Measurements from ENCODE around the gene GBP1. TPM values are rescaled to one million over a fixed set of nuclear protein-coding genes. Genes with fewer than 3 reads are reported as not detected.
"Not testable (repeated sequence)": the region's sequence is repeated elsewhere in the genome, so short reads cannot be mapped to it uniquely, and the experiment has no call there.

GBP1 gene
- total RNA-seq, 2 donors from 2014 or later = 4.3 to 5.7 TPM

GRCh38 chr1:89042491-89042890 lies 22.5 kb downstream of the GBP1 start:
- Histone ChIP-seq H3K4me3 (no peak overlapping the region), H3K27me3 (no peaks in the 10 kb centered on the region), H3K4me1 (no peaks in the 10 kb centered on the region), H3K9me3 (no peaks in the 10 kb centered on the region), H3K36me3 (no peaks in the 10 kb centered on the region), H3K27ac (no peak overlapping the region)
- DNase-seq (ENCODE audit: low spot score) = no peak
- no peak for TF ChIP-seq CTCF (IDR thresholded peaks at IDR 0.05)

- no peaks in the 10 kb centered on the region for H3K4me1 ChIP-seq
- no peak for DNase-seq (ENCODE audit: low spot score)
- no peak for TF ChIP-seq CTCF (IDR thresholded peaks at IDR 0.05)
Observed at GRCh38 chr1:89041721-89042120, 23.3 kb downstream of the GBP1 start.

GRCh38 chr1:89041119-89041641 lies 23.8 kb downstream of the GBP1 start:
- DNase-seq (ENCODE audit: low spot score) = no peak
- no peaks in the 10 kb centered on the region for H3K4me1 ChIP-seq
- no peaks in the 10 kb centered on the region for H3K27me3 ChIP-seq
- TF ChIP-seq CTCF (IDR thresholded peaks at IDR 0.05) = no peak
- H3K9me3 ChIP-seq = no peaks in the 10 kb centered on the region
- no peak overlapping the region for H3K27ac ChIP-seq
- H3K4me3 ChIP-seq = no peak overlapping the region
- H3K36me3 ChIP-seq = no peaks in the 10 kb centered on the region

More at GRCh38 chr1:89041721-89042120, 23.3 kb downstream of the GBP1 start:
- no peaks in the 10 kb centered on the region for H3K27me3 ChIP-seq
- H3K9me3 ChIP-seq = no peaks in the 10 kb centered on the region
- no peak overlapping the region for H3K27ac ChIP-seq
- H3K36me3 ChIP-seq = no peaks in the 10 kb centered on the region
- no peak overlapping the region for H3K4me3 ChIP-seq

- Histone ChIP-seq H3K27me3 (no peaks in the 10 kb centered on the region), H3K4me3 (no peak overlapping the region), H3K4me1 (no peaks in the 10 kb centered on the region), H3K9me3 (no peaks in the 10 kb centered on the region), H3K36me3 (no peaks in the 10 kb centered on the region), H3K27ac (no peak overlapping the region)
- TF ChIP-seq CTCF (IDR thresholded peaks at IDR 0.05) = no peak
- DNase-seq (ENCODE audit: low spot score) = no peak
Observed at GRCh38 chr1:89040315-89040626, 24.7 kb downstream of the GBP1 start.

GRCh38 chr1:89037186-89037585 lies 27.8 kb downstream of the GBP1 start:
- no peaks in the 10 kb centered on the region for H3K4me1 ChIP-seq
- no peaks in the 10 kb centered on the region for H3K27me3 ChIP-seq
- no peak overlapping the region for H3K4me3 ChIP-seq
- TF ChIP-seq CTCF (IDR thresholded peaks at IDR 0.05) = no peak
- no peak for DNase-seq (ENCODE audit: low spot score)
- H3K27ac ChIP-seq = no peak overlapping the region
- H3K36me3 ChIP-seq = no peaks in the 10 kb centered on the region
- H3K9me3 ChIP-seq = no peaks in the 10 kb centered on the region

- Histone ChIP-seq H3K36me3 (no peaks in the 10 kb centered on the region), H3K9me3 (no peaks in the 10 kb centered on the region), H3K27me3 (no peaks in the 10 kb centered on the region), H3K4me1 (no peaks in the 10 kb centered on the region), H3K4me3 (no peak overlapping the region), H3K27ac (no peak overlapping the region)
- DNase-seq (ENCODE audit: low spot score) = no peak
- TF ChIP-seq CTCF (IDR thresholded peaks at IDR 0.05) = no peak
Observed at GRCh38 chr1:89035080-89035479, 29.9 kb downstream of the GBP1 start.

- DNase-seq (ENCODE audit: low spot score); H3K36me3 ChIP-seq; H3K27me3 ChIP-seq; H3K4me3 ChIP-seq; H3K9me3 ChIP-seq; H3K4me1 ChIP-seq; H3K27ac ChIP-seq: not testable (repeated sequence)
Observed at GRCh38 chr1:89034004-89034403, 31.0 kb downstream of the GBP1 start.

- not testable (repeated sequence) for DNase-seq (ENCODE audit: low spot score); H3K27ac ChIP-seq; H3K4me3 ChIP-seq; H3K4me1 ChIP-seq; H3K36me3 ChIP-seq; H3K27me3 ChIP-seq; H3K9me3 ChIP-seq
Observed at GRCh38 chr1:89029051-89029450, 36.0 kb downstream of the GBP1 start.

Data from right atrium auricular region (tissue), 2 donors.